Cardiac muscle cell (in vitro differentiated cells and primary cell): ENCODE results near the gene MAJIN. TPM values are rescaled to one million over a fixed set of nuclear protein-coding genes. Genes with fewer than 3 reads are reported as not detected.

Experiments
- DNase-seq, 2 donors: peaks; one replicate each; pipeline versions ENCODE4 v3.0.0 to v3.0.0-alpha.2; 2010 to 2017; ENCODE audit warnings: low read depth in 1 of 2, low spot score in 1 of 2
- H3K27ac ChIP-seq: fragments of 200-600 bp; sonication (generic); 2 replicates; pipeline ENCODE4 v1.5.1; 2016
- H3K27me3 ChIP-seq: fragments of 200-600 bp; sonication (generic); 2 replicates; pipeline ENCODE4 v1.6.0; 2016; ENCODE audit warnings: control low read depth
- H3K36me3 ChIP-seq: fragments of 200-600 bp; sonication (generic); 2 replicates; pipeline ENCODE4 v1.5.1; 2016; ENCODE audit warnings: control low read depth
- H3K4me1 ChIP-seq: fragments of 200-600 bp; sonication (generic); 2 replicates; pipeline ENCODE4 v1.8.1; 2017; ENCODE audit warnings: low read depth, mild to moderate bottlenecking, mixed run types
- H3K4me3 ChIP-seq: fragments of 200-600 bp; sonication (generic); 2 replicates; pipeline ENCODE4 v1.5.1; 2016; ENCODE audit warnings: mild to moderate bottlenecking
- H3K9me3 ChIP-seq: fragments of 200-600 bp; sonication (generic); 2 replicates; pipeline ENCODE4 v1.5.1; 2017; ENCODE audit warnings: low read depth, mild to moderate bottlenecking, control low read depth
- CTCF ChIP-seq: IDR thresholded peaks from 2 replicates; pipeline ENCODE4 v1.5.1; 2012; ENCODE audit warnings: low read depth, mild to moderate bottlenecking, low read length
- polyA plus RNA-seq: library from polyadenylated mRNA; unstranded; fragments of >200 nt; fragmentation: Nextera tagmentation; extraction: Ambion mirVana; gene quantifications from 2 replicates; pipeline ENCODE4 v1.2.1, GENCODE V29; 2016
- total RNA-seq: library from RNA; depleted of rRNA; stranded (reverse); fragments of >200 nt; gene quantifications from 2 replicates; pipeline ENCODE4 v1.2.3, GENCODE V29; 2016

MAJIN gene
- total and polyA plus RNA-seq, 2 experiments from 2014 or later: 0.06 TPM; not detected in 1

GRCh38 chr11:64893194-64894069, 78.5 kb downstream of the MAJIN start:
- Histone ChIP-seq H3K9me3 (no peaks in the 10 kb centered on the region), H3K36me3 (peaks cover 3% of the 10 kb centered on the region), H3K27me3 (no peaks in the 10 kb centered on the region), H3K4me3 (no peak overlapping the region), H3K4me1 (peaks cover 10% of the 10 kb centered on the region), H3K27ac (no peak overlapping the region)
- no peak for DNase-seq
- TF ChIP-seq CTCF: no peak

DNA sequence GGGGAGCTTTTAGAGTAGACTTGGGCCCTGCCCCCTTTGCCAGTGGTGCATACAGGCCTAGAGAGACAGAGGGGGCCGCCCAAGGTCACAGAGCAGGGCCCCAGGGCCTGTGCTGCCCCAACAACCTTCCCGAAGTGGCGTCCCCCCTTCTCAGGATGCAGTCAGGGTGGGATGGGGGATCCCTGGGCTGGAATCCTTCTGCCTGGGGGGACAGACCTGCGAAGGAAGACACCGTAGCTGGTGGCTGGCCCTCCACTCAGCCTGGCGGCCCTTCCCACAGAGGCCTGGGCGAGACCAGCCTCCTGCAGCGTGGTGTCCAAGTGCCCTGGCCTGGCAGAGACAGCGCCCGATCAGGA, 79.1 kb downstream of the MAJIN start:
- Histone ChIP-seq H3K27ac (no peak overlapping the region), H3K36me3 (no peaks in the 10 kb centered on the region), H3K27me3 (no peaks in the 10 kb centered on the region), H3K4me1 (peaks cover 15% of the 10 kb centered on the region), H3K9me3 (no peaks in the 10 kb centered on the region), H3K4me3 (no peak overlapping the region)
- TF ChIP-seq CTCF: no peak
- no peak for DNase-seq

GRCh38 chr11:64892411-64892831, 79.5 kb downstream of the MAJIN start:
- no peak for TF ChIP-seq CTCF
- Histone ChIP-seq H3K36me3 (no peaks in the 10 kb centered on the region), H3K27ac (no peak overlapping the region), H3K4me3 (no peak overlapping the region), H3K9me3 (no peaks in the 10 kb centered on the region), H3K27me3 (no peaks in the 10 kb centered on the region), H3K4me1 (peaks cover 18% of the 10 kb centered on the region)
- no peak for DNase-seq

- H3K4me3 ChIP-seq: no peak overlapping the region
- H3K27me3 ChIP-seq: no peaks in the 10 kb centered on the region
- no peaks in the 10 kb centered on the region for H3K9me3 ChIP-seq
- no peak overlapping the region for H3K27ac ChIP-seq
- no peak for TF ChIP-seq CTCF
- peaks cover 18% of the 10 kb centered on the region for H3K4me1 ChIP-seq
- no peak for DNase-seq
- H3K36me3 ChIP-seq: no peaks in the 10 kb centered on the region
These were observed 80.0 kb downstream of the MAJIN start for GRCh38 chr11:64891880-64892279.

GRCh38 chr11:64891215-64891848, 80.6 kb downstream of the MAJIN start:
- Histone ChIP-seq H3K27ac (no peak overlapping the region), H3K27me3 (no peaks in the 10 kb centered on the region), H3K4me1 (peaks cover 18% of the 10 kb centered on the region), H3K4me3 (no peak overlapping the region), H3K9me3 (no peaks in the 10 kb centered on the region), H3K36me3 (no peaks in the 10 kb centered on the region)
- TF ChIP-seq CTCF: no peak
- no peak for DNase-seq
